ENCODE measurements around the gene IKBIP.
"Not testable (repeated sequence)": the region's sequence is repeated elsewhere in the genome, so short reads cannot be mapped to it uniquely, and the experiment has no call there.

Gene IKBIP

GRCh38 chr12:98637068-98637467 is 7.5 kb downstream of the IKBIP start:
- no peak for DNase-seq (ENCODE audit: low read depth in 2 of 2, low spot score in 1 of 2)

GRCh38 chr12:98635657-98636323 is 8.8 kb downstream of the IKBIP start:
- no peak for DNase-seq (ENCODE audit: low read depth in 2 of 2, low spot score in 1 of 2)

GRCh38 chr12:98618952-98619351 is 25.6 kb downstream of the IKBIP start:
- DNase-seq (ENCODE audit: low read depth in 2 of 2, low spot score in 1 of 2) = no peak

- DNase-seq (ENCODE audit: low read depth in 2 of 2, low spot score in 1 of 2) = no peak
Measured at GRCh38 chr12:98612696-98613334, 31.8 kb downstream of the IKBIP start.

GRCh38 chr12:98610596-98610995 is 34.0 kb downstream of the IKBIP start:
- no peak for DNase-seq (ENCODE audit: low read depth in 2 of 2, low spot score in 1 of 2)

- DNase-seq (ENCODE audit: low read depth in 2 of 2, low spot score in 1 of 2) = no peak
Measured at GRCh38 chr12:98606359-98606988, 38.1 kb downstream of the IKBIP start.

GRCh38 chr12:98601924-98602323 is 42.7 kb downstream of the IKBIP start:
- DNase-seq (ENCODE audit: low read depth in 2 of 2, low spot score in 1 of 2) = no peak

GRCh38 chr12:98597313-98597712 is 47.3 kb downstream of the IKBIP start:
- not testable (repeated sequence) for DNase-seq (ENCODE audit: low read depth in 2 of 2, low spot score in 1 of 2)

GRCh38 chr12:98595243-98595988 is 49.2 kb downstream of the IKBIP start:
- DNase-seq (ENCODE audit: low read depth in 2 of 2, low spot score in 1 of 2) = no peak

- peak in 1 of 2 donors; percentile 3 for DNase-seq (ENCODE audit: low read depth in 2 of 2, low spot score in 1 of 2)
Measured at GRCh38 chr12:98594050-98594835, 50.3 kb downstream of the IKBIP start.

GRCh38 chr12:98593351-98594049 is 51.1 kb downstream of the IKBIP start, which contains the start of gene SLC25A3:
Gene SLC25A3 (plus strand): TSS chr12:98593686. CDS start chr12:98593979, 293 bp downstream.
- peak; percentile 87 to 89 for DNase-seq (ENCODE audit: low read depth in 2 of 2, low spot score in 1 of 2)

- DNase-seq (ENCODE audit: low read depth in 2 of 2, low spot score in 1 of 2) = no peak
Measured at GRCh38 chr12:98592825-98593322, 51.7 kb downstream of the IKBIP start.

- no peak for DNase-seq (ENCODE audit: low read depth in 2 of 2, low spot score in 1 of 2)
Measured at GRCh38 chr12:98591209-98591608, 53.4 kb downstream of the IKBIP start.

GRCh38 chr12:98587084-98587483 is 57.5 kb downstream of the IKBIP start:
- no peak for DNase-seq (ENCODE audit: low read depth in 2 of 2, low spot score in 1 of 2)

GRCh38 chr12:98582093-98582492 is 62.5 kb downstream of the IKBIP start:
- DNase-seq (ENCODE audit: low read depth in 2 of 2, low spot score in 1 of 2) = no peak

- DNase-seq (ENCODE audit: low read depth in 2 of 2, low spot score in 1 of 2) = no peak
Measured at GRCh38 chr12:98581101-98581500, 63.5 kb downstream of the IKBIP start.

GRCh38 chr12:98580695-98581094 is 63.9 kb downstream of the IKBIP start:
- DNase-seq (ENCODE audit: low read depth in 2 of 2, low spot score in 1 of 2) = no peak

GRCh38 chr12:98579835-98580234 is 64.8 kb downstream of the IKBIP start:
- DNase-seq (ENCODE audit: low read depth in 2 of 2, low spot score in 1 of 2) = no peak

- no peak for DNase-seq (ENCODE audit: low read depth in 2 of 2, low spot score in 1 of 2)
Measured at GRCh38 chr12:98579347-98579746, 65.2 kb downstream of the IKBIP start.

GRCh38 chr12:98578821-98579220 is 65.8 kb downstream of the IKBIP start:
- no peak for DNase-seq (ENCODE audit: low read depth in 2 of 2, low spot score in 1 of 2)
